Measurements from ENCODE around the gene CELSR3.

The CELSR3 gene

DNA sequence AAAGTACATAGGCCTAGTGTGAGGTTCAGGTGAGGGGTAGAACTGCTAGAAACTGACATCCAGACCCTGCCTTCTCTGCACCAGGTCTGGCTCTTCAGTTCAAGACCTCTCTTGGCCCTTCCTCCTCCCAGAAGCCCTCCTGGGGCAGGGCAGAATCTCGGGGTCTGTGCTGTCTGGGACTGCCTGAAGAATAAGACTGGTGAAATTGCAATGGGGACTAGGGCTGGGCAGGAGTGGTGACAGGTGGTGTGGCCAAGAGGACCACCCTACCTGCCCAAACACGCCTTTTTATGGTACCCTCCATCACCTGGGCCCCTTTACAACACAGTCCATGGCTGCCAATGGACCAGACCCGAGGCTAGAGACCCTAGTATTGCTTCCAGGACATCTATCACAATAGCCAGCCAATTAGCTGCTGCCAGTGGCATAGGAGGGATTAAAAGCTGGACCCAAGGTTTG lies 24.6 kb upstream of the CELSR3 start:
- DNase-seq (ENCODE audit: low read depth) = no peak

DNA sequence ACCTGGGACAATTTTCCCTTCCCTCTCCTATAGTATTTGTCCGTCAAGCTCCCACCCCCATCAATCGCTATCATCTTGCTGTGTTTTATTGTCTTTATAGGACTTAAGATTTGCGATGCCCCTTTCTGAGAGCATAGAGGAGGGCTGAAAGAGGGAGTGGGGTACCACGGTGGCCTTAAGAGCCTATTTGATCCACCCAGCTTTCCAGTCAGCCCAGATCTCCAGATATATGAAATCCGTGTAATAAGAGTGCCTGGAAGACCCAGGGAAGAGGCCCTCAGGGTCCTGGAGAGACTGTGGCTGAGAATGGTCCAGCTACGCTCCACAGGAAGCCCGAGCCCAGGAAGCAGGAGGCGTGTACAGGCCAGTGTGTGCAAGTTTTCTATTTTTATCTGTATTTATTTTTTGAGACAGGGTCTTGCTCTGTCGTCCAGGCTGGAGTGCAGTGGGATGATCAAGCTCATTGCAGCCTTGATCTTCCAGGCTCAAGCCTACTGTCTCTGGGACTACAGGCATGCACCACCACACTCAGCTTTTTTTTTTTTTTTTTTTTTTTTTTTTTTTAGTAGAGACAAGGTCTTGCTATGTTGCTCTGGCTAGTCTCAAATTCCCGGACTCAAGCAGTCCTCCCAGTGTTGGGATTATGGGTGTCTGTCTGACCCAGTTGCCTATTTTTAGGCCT lies 24.0 kb upstream of the CELSR3 start:
- DNase-seq (ENCODE audit: low read depth) = no peak

DNA sequence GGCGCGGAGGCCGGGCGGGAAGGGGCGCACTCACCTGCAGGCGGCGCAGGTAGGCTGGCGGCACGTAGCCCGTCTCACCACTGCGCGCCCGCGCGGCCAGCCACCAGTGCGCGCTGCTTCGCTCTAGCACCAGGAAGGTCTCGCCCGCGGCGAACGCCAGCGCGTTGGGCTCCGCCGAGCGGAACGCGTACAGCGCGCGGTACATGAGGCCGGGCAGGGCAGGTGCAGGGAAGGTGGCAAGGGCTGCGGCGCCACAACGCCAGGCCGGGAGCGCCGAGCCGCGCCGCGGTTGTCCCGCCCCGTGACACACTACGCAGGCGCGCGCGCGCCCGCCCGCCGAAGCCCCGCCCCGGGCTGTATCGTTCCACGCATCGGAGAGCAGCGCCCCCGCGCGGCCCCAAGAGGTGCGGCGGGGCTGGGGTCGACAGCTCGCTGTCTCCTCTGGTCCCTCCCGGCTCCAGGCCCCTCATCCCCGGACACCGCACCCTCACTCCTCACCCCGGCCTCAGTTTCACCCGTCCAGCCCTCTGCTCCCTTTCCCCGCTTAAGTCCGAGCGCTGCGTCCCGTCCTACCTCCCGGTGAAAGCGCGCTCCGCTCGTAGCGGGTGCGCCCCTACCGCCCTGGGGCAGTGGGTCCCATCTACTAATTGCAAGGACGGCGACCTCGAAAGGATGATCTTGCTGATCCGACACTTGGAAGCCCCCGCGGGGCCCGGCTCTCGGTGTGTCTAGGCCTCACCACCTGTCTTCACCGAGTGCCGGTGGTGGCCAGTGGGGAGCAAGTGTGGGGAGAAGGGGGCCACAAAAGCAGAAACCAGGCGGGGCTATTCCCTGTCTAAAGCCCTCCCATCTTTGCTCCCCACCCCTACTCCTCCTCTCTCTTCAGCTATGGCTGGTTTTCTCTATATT lies 23.2 kb upstream of the CELSR3 start, which contains the start of gene NCKIPSD:
Gene NCKIPSD, minus strand, starts transcription at position 313 of the 909 bp plus-strand sequence. Its CDS starts 108 bp downstream, at position 205.
- peak; percentile 86 for DNase-seq (ENCODE audit: low read depth)

DNA sequence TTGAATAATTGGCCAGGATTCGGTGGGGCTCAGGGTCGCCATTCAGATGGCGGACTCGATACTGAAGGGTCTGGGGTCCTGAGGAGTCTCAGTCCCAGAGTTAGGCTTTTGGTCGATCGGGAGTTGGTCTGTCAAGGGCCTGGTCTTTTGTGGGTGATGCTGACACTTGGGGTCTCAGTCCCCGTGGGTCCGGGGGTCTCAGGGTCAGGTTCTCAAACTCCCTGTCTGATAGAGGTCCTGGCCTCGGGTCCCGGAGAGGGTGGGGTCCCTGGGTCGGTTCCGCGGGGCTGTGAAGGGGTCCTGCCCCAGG lies 22.6 kb upstream of the CELSR3 start:
- no peak for DNase-seq (ENCODE audit: low read depth)

DNA sequence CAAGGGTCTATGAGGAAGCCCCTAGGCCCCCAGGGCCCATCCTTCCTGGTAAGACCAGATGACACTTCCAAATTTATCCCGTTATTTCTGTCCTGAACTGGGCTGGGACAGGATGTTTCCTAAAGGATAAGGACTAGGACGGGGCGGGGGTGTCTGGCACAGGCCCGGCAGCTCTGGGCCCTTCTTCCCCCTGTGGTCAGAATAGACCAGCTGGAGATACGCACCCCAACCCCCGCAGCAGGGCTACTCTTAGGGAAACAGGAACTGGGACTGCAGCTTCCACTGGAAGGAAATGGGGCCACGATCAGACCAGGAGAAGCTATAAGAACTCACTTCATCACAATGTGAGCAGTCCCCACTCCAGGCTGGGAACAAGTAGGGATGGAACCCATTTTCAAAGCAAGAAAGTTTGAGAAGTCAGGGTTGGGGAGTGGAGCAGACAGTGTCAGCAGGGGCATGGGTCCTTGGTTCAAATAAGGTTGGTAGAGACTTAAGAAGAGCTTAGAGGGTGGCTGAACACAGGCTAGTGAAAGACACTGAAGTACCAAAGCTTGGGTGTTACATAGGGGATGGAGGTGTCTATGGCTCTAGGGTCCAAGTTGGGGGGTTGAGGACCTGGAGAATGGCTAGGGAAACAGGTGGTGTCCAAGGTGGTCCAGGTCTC lies 21.9 kb upstream of the CELSR3 start:
- no peak for DNase-seq (ENCODE audit: low read depth)

DNA sequence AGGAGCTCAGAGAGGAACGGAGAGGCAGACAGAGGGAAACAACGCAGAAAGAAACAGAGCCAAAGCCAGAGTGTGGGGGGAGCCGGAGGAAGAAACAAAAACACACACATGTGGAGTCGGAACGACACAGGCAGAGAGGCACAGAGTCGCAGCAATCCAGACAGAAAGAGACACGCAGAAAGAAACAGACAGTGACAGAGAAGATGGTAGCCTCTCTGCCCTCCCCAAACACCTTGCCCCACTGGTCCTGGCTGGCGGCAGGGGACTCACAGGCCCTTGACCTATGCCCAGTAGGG lies 21.3 kb upstream of the CELSR3 start:
- no peak for DNase-seq (ENCODE audit: low read depth)

DNA sequence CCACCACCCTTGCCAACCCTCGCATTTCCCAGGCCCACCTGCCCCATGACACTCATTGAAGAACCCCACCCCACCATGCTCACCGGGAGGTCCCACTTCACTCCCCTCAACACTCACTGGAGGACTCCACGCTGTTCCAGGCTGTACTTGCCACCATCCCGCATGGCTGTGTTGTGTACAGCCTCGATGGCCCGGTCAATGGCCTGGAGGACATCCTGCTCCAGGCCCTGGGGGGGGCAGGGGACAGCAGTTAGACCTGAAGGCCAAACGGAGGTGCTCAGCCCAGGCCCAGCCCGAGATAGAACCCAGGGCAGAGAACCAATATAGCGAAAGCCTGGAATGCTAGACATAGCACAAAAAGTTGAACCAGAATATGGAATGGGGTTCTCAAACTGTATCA lies 20.1 kb upstream of the CELSR3 start:
- no peak for DNase-seq (ENCODE audit: low read depth)

DNA sequence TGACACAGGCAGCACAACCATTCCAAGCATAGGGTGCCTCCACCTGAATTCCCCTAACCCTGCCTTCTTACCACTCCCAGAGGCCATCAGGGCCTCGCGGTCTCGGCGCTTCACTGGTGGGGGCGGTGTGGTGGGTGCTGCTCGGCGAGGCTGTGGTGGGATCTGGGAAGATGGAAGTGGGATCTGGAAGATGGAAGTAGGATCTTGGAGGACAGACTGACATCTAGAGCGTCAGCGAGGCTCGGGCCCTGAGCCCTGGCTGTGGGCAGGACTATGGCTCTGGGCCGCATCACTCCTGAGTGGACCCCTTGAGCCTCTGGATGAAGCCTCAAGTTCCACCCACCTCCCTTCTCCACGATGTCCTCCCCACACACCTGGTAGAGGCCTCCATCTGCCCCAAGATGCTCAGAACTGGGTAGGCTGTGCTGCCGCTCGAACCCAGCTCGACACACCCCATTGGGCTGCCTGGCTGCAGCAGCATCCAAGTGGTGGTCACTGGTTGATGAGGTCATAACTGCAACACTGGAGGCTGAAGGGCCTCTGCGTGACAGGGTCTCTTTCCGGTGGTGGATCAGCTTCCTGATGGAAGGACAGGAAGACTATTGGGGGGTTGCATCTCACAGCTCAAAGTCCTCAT lies 19.4 kb upstream of the CELSR3 start:
- no peak for DNase-seq (ENCODE audit: low read depth)

DNA sequence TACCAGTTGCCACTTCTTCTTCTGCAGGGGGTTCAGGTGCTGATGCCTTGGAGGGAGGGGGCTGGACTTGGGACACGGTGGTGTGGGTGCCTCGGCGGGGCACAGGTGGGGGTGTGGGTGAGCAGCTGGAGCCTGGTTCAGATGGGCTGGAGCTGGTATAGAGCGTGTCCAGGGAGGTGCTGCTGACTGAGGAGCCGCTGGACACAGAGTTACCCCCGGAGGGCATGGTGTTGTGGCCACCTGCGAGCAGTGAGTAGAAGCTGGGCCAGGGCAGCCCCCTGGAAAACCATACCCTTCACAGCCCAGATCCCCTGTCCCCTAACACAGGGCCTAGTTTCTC lies 18.8 kb upstream of the CELSR3 start:
- no peak for DNase-seq (ENCODE audit: low read depth)

DNA sequence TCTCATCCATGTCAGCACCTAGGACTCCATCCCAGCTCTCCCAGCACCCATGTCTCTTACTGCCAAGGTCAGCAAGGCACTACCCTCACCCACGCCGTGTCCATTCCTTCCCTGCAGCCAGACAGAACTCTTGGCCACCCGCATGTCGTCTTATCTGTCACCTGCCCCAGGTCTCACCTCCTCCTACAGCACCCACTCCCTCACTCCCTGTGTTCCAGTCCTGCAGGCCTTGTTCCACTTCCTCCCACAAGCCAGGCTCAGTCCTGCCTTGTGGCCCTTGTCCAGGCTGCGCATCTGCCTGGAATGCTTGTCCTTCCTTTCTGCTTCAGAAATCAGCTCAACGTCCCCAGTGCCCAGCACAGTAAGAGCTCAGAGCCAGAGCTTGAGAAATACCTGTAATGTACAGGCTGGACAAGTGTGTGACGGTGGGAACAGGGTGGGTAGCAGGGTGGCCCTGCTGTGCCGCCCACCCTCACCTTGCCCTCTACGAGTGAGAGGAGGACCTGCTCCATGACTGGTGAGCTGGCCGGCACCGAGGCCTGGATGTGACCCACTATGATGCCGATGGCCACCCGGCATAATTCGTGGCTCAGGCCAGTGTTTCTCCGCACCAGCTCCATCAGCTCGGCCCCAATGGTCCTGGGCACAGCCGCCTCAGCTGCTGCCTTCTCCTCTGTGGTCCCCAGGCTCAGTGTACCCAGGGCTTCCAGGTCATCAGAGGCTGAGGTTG lies 18.3 kb upstream of the CELSR3 start:
- DNase-seq (ENCODE audit: low read depth) = no peak

DNA sequence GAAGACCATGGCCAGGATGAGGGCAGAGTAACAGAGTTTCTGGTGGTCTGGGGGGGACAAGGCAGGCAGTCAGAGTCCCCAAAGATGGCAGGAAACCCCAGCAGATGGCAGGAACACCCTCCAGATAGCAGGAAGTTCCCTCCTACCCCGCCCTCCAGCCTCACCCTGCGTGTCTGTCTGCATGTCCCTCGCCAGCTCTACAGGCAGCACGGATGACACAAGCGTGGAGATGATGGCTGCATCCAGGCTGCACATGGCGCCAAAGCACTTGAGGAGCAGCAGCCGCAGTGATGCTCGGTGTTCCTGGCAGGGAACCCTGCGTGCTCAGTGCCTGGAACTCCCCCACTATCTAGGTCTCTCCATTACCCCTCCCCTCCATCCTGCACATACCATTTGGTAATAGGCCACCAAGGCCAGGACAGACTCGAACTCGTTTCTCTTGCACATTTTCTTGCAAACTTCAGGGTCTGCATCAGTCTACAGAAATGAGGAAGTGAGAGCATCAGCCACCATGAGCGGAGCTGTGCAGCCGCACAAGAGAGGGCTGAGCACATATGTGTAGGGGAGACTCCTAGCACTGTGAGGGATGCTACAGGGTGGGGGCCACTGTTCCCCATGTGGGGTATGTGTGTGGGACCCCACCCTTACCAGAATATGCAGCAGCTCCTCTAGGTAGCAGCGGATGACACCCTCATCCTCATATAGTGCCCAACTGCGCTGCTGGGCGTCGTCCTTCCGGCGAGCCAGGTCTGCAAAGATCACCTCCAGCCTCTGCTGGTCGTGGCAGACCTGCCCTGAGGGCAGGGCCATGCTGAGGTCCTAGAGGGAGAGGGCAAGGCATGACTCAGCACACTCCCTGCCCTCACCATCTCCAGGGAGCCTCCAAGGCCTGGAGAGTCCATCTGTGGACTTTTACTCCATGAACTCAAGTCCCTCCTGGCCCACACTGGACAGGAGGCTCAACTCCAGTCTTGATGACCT lies 17.0 kb upstream of the CELSR3 start:
- DNase-seq (ENCODE audit: low read depth) = no peak

DNA sequence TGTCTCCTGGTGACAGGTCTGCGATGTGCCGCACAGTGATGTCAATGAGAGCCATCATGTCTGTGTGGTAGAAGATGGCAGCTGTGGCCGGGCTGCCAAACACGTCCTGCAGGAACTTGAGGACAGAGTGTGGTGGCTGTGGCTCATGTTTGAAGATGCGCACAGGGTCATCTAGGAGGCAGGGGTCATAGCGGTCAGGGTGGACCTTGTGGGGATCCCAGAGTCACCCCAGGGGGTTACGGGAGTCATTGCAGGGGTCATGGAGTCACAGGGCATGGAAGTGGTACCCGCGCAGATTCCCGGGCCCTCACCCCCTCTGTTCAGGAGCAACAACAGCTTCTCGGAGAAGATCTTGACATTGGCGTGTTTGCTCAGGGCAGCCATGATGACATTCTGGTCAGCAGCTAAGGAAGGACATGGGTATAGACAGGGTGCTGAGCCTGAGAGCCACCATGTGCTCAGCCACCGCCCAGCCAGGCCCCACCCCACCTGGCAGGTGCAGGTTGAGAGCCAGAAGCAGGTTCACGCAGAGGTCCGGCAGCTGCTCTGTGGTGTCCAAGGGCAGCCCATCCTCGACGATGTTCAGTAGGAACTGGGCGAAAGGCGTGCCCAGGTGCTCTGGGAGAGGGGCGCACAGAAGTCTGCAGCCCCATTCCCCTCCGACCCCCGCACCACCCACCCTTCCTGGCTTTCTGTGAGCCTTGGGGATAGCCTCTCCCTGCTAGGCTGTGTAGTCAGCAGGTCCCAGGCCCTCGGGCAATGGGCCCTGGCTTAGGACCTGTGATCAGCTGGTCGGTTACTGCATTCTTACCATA lies 16.1 kb upstream of the CELSR3 start:
- DNase-seq (ENCODE audit: low read depth) = no peak

DNA sequence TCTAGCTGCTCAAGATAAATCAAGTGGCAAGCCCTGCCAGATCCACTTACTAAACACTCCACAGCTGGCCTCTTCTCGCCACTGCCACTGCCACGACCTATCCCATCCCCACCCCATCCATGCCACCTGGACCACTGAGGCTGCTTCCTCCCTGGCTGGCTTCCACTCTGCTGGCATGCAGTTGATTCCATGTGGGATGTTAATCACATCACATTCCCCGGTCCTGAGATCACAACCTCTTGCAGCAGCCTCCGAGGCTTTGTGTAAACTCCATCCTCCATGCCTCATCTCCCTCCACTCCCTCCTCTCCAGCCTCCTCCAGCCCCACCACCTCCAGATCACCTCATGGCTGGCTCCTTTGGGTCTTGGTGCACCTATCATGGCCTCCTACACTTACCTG lies 15.4 kb upstream of the CELSR3 start:
- DNase-seq (ENCODE audit: low read depth) = no peak

DNA sequence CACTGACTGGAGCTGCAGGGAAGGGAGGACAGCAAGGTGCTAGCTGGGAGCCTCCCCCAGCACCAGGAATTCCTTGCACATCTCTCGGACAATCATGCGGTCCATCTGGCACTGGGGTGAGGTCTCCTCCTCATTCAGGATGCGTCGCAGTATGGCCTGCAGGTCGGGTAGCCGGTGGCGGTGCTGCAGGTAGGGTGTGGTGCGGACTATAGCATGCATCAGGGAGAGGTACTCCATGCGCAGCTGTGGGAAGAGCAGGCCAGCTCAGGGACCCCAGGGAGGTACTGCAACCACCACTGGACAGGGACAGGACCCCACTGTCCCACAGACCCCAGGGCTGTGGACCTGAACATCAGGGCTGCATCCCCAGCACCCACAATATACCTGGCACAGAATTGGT lies 11.8 kb upstream of the CELSR3 start:
- DNase-seq (ENCODE audit: low read depth) = no peak

DNA sequence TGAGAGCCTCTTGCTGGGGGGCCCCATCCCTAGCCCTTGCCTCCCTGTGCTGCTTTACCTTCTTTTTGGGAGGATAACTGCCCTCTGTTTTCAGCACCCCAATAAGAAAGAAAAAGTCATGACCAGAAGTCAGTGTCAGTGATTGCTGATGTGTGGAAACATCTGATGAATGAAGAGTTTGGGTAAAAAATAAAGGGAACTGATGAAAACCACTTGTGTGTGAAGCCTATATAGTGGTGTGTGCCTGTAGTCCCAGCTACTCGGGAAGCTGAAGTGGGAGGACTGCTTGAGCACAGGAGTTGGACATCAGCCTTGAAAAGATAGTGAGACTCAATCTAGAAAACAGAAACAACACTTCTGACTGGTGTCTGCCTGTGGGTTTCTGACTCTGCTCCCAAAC lies 9.8 kb upstream of the CELSR3 start:
- no peak for DNase-seq (ENCODE audit: low read depth)

DNA sequence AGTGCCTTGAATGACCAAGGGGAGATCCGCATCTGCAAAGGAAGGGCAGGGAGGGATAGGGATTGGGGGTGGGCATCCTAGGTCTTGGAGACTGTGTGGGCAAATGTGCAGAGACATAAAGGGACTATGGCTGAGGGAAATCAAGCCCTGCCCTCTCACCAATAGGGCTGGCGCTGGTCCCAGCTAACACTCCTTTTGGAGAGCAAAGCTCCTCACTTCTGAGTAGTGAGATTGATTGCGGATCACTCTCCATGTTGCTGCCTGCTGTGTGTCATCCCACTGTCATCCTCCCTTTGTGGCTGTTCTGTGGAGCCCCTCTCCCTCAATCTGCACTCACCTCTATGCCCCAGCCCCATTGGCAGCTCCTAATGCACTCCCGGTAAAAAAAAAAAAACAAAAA lies 2.2 kb upstream of the CELSR3 start:
- DNase-seq (ENCODE audit: low read depth) = no peak

DNA sequence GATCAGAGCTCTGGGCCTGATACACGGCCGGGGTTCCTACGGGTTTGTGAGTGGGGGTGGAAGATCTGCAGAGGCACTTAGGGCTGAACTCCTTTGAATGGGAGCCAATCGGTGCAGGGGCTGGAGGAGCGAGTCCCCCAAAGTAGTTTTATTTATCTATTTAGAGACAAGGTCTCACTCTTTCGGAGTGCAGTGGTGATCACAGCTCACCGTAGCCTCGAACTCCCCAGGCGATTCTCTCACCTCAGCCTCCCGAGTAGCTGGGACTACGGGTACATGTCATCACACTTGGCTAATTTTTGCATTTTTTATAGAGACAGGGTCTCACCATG lies 1.6 kb upstream of the CELSR3 start:
- DNase-seq (ENCODE audit: low read depth) = no peak

DNA sequence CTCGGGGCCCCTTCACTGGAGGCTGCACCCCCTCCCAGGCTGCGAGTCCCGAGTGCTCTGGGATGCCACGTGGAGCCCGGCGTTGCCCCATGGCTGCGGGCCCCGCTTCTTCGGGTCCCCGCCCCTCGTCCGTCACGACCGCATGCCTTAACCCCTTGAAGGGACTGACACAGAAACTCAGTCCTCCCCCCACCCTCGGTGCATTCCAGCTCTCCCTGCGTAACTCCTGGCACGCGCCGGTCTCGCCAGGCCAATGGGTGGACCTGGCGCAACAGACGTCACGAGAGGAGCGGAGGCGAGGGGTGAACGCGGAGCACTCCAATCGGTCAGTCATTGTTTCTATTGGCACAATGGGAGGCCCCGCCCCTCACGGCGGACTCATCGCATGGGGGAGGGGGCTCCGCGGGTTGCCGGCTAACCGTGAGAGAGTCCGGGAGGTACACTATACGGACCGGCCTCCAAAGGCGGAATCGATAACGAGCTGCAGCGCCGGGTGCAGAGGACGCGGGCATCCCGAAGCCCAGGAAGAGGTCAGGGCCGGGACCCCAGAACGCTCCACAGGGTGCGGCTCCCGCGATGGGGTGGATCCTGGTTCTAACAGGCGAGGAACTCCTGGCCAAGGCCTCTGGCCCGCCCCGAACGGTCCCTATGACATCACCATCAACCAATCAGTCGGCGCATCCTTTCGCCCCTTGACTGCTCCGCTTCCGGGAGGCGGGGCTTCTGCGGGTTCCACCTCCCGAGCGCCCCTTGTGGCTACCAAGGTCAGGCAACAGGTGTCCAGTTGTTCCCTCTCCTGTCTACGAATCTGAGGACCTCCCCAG lies 1.0 kb upstream of the CELSR3 start:
- peak; percentile 68 for DNase-seq (ENCODE audit: low read depth)

DNA sequence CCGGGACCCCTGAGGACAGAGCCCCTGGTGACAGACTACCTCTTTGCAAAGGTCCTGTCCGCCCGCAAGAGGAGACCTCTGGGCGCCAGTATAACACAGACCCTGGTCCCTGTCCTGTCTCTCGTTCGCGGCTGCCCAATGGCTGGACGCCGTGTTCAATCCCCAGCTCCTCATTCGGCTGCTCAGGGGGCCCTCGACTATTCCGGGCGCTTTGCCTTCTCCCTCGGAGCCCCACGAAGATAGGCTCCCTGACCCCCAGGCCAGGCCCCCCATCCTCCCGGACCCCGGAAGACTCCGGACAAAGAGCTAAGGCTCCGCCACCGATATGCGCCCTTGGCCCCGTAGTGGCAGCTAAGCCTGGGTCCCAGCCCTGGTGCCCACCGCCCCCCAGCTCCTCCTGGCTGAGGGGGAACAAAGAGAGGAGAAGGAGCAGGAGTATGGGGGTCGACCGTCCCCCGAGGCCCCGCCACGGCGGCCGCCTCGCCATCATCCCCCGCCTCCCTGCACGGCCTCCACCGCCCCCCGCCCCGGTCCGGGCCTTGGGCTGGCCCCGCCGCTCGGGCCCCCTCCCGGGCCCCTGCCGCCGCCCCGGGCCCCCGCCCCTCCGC lies 437 bp downstream of the CELSR3 start:
- DNase-seq (ENCODE audit: low read depth) = no peak

All from stimulated activated CD8-positive, alpha-beta memory T cell treated with anti-CD3 and anti-CD28 coated beads, Interleukin-12 subunit alpha, Interleukin-12 subunit beta, amount 100 ng/mL, for 1 hour (primary cell).